DND-41 (cell line): ENCODE results near the gene CTNNA1.

Experiments used
- EZH2 ChIP-seq: IDR thresholded peaks from 3 replicates; pipeline ENCODE4 v1.6.1; 2012; ENCODE audit warnings: borderline replicate concordance, low read depth, mild to moderate bottlenecking, moderate library complexity, low read length, inconsistent platforms; ENCODE audit not compliant: severe bottlenecking
- TF ChIP-seq, protein P1 (sequence below): IDR thresholded peaks from 2 replicates; pipeline ENCODE4 v1.5.1; 2012; ENCODE audit warnings: borderline replicate concordance, low read length, moderate library complexity, mild to moderate bottlenecking; ENCODE audit not compliant: poor library complexity, severe bottlenecking; ENCODE audit errors: extremely low read depth

DNA sequence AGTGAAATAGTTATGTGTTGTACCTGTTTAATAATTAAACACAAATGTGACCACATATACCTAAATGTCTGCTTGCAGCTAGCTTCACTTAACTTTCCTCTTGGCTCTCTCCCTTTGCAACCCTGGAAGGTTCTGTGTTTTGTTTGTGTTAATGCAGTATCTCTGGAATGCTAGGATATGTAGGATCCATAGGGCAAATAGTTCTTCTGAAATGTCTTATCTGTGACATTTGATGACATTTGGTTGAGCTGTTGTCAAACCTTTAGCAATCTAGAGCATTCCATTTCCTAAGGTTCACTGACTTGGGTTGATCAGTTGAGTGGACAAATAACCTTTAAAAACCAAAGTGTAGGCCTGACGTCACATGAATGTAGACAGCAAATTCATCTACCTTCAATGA is 21.8 kb downstream of the CTNNA1 start:
- TF ChIP-seq, protein P1, sequence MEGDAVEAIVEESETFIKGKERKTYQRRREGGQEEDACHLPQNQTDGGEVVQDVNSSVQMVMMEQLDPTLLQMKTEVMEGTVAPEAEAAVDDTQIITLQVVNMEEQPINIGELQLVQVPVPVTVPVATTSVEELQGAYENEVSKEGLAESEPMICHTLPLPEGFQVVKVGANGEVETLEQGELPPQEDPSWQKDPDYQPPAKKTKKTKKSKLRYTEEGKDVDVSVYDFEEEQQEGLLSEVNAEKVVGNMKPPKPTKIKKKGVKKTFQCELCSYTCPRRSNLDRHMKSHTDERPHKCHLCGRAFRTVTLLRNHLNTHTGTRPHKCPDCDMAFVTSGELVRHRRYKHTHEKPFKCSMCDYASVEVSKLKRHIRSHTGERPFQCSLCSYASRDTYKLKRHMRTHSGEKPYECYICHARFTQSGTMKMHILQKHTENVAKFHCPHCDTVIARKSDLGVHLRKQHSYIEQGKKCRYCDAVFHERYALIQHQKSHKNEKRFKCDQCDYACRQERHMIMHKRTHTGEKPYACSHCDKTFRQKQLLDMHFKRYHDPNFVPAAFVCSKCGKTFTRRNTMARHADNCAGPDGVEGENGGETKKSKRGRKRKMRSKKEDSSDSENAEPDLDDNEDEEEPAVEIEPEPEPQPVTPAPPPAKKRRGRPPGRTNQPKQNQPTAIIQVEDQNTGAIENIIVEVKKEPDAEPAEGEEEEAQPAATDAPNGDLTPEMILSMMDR = no peak
- no peak for TF ChIP-seq EZH2
